ENCODE results near the gene NBEA. TPM values are rescaled to one million over a fixed set of nuclear protein-coding genes. Genes with fewer than 3 reads are reported as not detected.

Gene NBEA
- total RNA-seq, 1 donor from 2014 or later = 27.3 TPM

DNA sequence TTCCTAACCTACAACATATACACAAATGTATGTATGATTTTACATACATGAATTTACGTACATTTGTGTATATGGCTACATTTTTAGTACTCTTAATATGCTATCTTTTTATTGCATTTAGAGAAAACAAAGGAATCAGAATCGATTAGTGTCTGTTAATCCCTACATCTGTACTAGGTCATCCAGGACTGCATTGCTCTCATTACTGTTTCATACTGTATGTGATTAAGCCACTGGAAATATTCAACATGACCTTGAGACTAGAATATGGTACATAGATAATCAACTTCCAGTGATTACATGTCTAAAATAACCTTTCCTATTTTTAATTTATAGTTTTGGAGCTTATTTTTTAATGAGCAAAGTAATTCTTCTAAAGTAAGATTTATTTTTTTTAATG lies 539.7 kb downstream of the NBEA start:
- no peak for DNase-seq (ENCODE audit: low spot score)
- intact Hi-C loops (cut with DNase I) = no loop called here

DNA sequence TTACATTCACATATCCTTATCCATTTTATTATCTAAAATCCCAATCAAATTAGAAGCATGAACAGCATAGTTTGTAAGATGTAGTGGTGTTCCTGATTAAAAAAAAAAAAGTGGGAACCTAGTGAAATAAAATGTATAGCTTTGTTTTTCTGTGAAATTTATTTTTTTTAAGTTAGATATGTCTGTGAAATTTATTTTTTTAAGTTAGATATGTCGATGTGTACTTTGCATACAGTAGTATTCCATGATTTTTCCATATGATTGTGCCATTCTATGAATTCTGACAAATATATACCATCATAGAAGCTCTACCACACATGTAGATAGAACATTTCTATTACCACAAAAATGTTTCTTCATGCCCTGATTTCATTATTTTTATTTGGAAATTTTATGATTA lies 540.5 kb downstream of the NBEA start:
- no peak for DNase-seq (ENCODE audit: low spot score)

DNA sequence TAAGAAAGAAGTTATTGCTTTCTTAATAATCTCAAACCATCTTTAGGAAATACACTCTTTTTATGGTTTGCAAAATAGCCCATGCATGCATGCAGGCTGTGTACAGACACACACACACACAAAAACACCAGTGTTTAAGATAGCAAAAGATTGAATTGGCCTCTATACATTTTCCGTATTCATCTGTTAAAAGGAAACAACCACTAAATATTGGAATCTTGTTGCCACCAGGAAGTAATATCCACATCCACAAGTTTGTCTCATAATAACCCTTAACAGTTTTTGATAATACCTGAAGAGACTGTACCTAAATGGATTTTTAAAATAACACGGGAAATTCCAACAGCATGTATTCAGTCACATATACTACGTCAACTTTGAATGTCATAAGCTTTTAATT lies 541.7 kb downstream of the NBEA start:
- no peak for DNase-seq (ENCODE audit: low spot score)
- intact Hi-C loops (cut with DNase I) = no loop called here

More for the DNA sequence above, 540.5 kb downstream of the NBEA start:
- intact Hi-C loops (cut with DNase I) = no loop called here

DNA sequence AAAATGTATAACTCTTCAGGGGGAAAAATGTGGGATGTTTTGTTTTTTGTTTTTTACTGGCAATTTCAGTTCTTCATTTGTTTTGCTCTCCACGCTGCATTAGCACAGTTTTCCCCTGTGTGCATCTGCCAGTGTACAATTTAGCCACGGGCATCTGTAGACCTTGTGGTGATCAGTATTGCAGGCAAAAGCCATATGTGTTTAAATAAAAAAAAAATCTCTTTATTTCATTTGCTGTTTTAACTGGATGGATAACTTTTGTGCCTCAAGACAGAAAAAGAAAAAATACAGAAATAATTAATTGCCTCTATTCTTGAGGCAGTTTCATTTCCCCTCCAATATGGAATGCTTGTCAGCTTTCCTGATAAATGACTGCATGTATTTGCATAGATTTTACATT lies 542.3 kb downstream of the NBEA start:
- intact Hi-C loops (cut with DNase I) = no loop called here
- DNase-seq (ENCODE audit: low spot score) = no peak

DNA sequence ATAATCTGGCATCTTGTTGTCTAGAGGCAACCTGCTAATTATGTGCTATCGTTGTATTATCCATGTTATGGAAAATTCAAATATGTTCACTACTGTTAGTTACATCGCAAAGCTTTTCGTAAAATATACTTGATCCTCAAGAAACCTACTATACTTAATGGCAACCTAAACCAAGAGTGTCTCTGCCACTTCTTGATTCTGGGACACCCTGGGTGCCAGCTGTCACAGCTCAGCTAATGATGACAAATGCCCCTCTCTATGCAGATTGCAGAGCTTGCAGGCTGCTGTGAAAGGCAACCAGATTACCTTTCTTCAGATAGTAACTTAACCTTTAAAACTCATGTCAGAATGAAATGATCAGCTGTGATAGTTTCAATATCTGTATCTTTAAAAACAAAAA lies 543.4 kb downstream of the NBEA start:
- intact Hi-C loops (cut with DNase I) = no loop called here
- no peak for DNase-seq (ENCODE audit: low spot score)

DNA sequence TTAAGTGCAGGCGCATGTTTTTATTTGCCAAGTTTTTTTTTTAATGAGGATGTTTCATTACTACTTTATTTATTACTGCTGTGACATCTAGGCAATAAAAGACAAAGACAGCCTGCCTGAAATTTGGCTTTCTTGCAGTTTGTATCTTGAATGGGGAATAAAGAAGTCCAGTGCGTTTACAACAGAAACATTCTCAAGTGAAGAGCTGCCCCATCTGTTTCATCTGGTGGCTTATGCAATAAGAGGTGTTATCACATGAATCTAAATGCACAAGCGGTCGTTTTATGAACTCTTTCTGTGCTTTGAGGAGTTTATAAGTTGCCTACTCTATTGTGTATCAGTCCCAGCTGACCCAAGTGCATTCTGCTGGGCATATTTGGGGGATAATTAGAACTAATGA lies 547.0 kb downstream of the NBEA start:
- intact Hi-C loops (cut with DNase I) = no loop called here
- DNase-seq (ENCODE audit: low spot score) = no peak

DNA sequence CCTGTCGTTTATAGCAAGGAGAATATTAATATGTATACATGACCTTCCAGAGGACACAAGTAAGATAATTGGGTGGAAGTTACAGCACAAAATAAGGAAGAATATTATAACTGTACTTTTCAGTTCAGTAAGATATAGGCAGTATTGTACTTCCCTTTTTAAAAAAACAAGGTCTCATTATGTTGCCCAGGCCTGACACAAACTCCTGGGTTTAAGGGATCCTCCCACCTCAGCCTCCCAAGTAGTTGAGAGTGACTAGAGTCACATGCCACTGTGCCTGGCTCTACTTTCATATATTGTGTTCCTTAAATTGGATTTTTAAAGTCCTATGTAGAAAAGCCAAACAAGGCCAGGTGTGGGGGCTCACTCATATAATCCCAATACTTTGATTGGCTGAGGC lies 553.9 kb downstream of the NBEA start:
- intact Hi-C loops (cut with DNase I) = no loop called here
- no peak for DNase-seq (ENCODE audit: low spot score)

DNA sequence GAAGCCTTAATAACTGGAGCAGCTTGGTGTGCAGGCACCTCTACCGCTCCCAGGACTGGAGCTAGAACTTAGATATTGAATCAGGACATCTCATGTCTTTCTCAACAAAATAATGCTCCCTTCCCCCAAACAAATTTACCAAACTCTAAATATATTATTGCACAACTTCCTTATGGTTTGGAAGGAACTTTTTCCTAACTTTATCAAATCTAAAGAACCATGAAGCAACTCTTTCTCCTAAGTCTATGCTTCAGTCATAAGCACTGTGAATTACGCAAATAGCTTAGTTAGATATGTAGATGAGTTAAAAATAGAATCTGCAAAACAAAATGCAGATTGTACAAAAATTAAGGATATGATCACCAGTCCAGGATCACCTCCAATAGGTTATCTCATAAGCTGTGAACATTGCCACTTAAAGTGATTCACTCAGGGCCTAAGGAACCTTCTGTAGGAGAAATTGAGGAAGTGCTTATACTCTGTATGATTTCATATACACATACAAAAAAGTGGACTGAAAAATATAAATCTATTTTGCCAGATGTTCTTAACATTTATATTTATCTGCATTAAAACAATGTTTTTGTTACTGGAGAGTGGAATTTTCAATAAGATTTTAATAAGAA lies 554.8 kb downstream of the NBEA start:
- intact Hi-C loops (cut with DNase I) = no loop called here
- DNase-seq (ENCODE audit: low spot score) = no peak

DNA sequence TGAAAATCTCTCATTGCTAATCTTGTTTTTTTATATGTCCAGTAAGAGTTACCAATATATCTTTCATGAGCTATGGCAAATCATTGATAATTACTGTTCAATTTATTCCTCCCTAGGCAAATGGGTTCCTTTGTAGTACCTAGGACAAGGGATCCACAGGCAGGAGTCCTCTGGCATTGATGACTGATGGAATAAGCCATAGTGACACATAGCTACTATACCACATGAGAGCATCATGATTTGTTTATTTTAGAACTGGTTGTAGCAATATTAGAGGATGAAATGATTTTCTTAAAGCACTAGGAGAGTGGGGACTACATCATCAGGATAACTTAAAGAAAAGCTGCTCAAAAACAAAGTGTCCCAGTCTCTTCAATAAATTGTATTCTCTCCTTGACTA lies 556.2 kb downstream of the NBEA start:
- intact Hi-C loops (cut with DNase I) = no loop called here

DNA sequence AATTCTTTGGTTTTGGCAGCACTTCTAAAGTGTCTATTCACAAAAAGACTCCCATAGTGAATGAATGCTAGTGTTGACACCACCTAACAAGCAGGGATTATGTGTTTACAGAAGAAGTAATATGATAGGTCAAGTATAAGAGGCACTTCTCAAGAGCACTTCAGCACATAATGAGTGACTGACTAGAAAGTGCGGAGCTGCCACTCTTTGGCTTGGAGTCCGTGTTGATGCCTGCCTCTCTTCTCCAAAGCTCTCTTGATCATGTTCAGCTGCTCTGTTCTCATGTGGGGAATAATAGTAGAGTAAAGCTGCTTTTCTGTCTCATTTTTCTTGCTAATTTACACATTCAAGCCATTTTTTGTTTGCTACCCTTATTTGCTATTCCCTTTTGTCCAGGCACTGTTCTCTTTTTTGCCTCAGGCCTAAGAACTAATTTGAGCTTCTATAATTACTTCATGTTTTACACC lies 557.2 kb downstream of the NBEA start:
- intact Hi-C loops (cut with DNase I) = no loop called here
- no peak for DNase-seq (ENCODE audit: low spot score)

More for the DNA sequence above, 556.2 kb downstream of the NBEA start:
- DNase-seq (ENCODE audit: low spot score) = no peak

DNA sequence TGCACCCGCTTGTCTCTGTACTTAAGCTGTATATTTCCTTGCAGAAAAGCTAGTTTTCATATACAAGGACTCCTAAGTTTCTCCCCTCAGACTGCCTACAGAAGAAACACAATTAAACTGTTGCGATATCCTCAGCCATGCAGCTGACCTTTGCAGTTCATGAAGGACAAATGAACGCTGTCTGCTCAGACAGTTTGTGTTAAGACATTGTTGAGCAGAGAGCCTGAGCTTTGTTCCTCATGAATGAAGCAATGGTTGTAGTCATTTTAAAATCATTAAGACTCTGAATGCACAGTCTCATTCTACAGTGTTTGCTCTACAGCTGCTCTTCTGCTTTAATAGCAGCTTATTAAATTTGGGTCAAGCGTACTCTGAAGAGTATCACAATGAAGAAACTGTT lies 557.6 kb downstream of the NBEA start:
- intact Hi-C loops (cut with DNase I) = no loop called here
- DNase-seq (ENCODE audit: low spot score) = no peak

DNA sequence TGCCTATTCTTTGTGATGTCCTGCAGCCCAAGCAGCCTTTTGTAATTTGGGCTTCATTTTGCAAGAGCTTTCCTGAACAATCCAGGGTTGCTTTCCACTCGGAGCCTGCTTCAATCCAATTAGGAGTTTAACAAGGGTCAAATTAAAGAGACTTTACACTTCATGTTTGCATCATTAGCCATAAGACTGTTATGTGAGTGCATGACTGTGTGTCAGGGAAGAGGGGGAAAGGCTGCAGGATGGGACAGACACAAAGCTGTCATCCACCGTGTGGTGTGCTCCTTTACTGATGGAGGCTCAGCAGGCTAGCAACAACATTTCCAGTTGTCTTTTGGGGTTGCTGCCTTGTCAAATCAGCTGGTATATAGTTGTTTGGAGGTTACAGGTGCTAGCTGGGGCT lies 558.1 kb downstream of the NBEA start:
- intact Hi-C loops (cut with DNase I) = no loop called here

DNA sequence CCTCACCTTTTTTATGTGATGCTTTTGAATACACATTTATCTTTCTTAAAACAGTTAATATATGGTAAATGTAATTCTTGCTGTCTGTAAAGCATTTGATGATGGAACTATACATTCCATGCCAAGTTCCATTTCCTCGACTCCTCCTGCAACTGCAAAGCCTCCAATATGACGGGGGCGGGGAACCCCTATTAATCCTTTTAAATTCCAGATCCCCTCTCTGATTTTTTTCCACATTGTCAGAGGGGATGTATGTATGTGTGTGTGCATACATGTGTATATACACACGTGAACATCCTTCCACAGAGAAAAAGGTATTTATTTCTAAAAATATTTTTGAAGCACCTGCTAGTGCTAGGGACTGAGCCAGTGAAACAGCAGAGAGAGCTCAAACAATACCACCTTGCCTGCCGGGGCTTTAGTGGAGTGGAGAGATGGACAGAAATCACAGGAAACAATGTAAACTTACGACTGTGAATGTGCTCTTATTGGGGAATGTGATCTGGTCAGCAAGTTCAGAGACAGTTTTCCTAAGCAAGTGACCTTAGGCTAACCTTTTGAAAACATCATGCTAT lies 559.7 kb downstream of the NBEA start:
- intact Hi-C loops (cut with DNase I) = no loop called here
- no peak for DNase-seq (ENCODE audit: low spot score)

More for the DNA sequence above, 558.1 kb downstream of the NBEA start:
- DNase-seq (ENCODE audit: low spot score) = no peak

DNA sequence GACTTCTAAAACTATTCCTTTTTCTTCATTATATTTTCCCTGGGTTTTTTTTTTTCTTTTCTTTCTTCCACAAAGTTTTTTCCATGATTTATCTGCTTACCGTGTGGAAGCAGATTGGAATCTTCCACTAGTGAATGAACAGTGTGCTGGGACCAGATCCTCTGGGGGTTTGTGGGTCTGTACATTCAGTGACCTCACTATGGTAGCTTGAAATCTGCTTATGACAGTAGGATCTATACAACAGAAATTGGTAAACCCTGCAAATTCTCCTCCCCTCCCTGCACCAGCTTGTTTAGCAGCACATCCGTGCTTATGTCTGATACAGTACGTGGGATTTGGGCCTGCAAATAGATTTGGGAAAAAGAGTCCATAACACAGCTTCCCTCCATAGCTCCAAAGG lies 560.4 kb downstream of the NBEA start:
- intact Hi-C loops (cut with DNase I) = no loop called here
- no peak for DNase-seq (ENCODE audit: low spot score)

DNA sequence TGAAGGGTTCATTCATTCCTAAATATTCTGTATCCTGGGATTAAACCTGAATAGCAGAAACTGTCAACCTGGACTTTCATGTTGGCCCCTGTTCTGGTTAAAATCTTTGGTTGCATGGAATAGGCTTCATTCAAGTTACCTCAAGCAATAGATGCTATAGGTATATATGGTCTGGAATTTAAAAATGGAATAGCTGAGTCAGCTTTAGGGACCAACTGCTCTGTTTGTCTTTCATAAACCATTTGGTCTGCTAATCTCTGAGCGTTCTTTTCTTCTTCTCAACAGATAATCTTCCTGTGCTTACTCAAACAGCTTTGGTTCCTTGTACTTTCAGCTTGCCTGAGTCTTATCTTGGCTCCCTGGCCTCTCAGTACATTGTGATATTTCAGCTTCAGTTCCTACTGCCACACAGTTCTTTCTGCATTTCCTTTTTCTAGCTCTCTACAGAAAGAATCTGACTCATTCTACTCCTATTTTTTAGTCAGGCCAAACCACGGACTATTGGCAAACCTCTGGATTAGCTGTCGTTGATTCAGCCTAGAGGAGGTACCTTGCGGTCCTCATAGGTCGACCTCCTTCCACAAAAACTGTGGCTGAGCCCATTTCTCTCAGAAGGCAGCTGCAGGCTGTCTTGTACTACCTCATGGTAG lies 570.3 kb downstream of the NBEA start:
- intact Hi-C loops (cut with DNase I) = no loop called here
- no peak for DNase-seq (ENCODE audit: low spot score)

DNA sequence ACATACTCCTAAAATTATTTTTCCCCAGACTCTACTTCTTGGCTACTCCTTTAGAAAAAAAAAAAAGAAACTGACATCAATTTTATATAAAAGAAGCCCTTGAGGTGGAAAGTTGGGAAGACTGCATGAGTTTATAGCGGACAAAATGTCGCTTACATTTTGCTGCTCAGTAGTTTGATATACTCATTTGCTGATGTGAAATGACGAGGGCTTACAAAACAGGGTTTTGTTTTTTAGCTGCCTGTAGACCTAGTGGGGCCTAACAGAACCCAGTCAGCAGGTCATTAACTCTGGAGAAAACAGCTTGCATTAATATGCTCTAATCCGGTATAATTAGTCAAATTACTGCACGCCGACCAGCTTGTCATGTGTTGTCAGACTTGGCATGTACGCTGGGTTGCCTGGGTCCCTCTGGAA lies 572.0 kb downstream of the NBEA start:
- intact Hi-C loops (cut with DNase I) = no loop called here
- DNase-seq (ENCODE audit: low spot score) = no peak

DNA sequence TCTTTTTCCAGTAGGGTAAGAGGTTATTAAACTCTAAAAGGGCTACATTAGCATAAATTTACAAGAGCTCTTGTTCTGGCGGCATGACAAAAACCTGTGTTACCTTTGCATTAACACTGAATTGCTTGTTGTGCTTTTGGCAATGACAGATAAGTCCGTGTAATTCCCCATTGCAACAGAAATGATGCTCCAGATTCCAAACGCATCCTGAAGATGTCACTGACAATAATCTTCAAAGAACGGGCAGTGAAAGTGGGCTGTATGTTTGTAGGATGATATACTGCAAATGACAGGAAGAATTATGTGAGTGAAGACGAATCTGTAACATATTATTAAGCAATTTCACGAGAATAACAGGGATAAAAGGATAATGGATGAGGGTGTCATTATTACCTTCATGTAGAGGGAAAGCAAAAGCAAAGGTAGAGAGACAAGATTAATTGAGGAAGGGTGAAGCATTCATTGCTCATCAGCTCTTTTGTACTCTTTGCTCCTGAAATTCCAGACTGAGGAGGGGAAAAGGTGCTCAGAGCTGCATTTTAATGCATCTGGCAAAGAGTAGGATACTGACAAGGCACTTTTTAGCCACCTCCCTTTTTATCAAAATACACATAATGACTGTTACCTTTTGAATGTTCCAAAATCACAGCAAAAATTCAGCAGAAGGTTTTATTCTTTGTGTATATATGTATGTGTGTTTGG lies 572.9 kb downstream of the NBEA start:
- DNase-seq (ENCODE audit: low spot score) = no peak
- intact Hi-C loops (cut with DNase I) = no loop called here

DNA sequence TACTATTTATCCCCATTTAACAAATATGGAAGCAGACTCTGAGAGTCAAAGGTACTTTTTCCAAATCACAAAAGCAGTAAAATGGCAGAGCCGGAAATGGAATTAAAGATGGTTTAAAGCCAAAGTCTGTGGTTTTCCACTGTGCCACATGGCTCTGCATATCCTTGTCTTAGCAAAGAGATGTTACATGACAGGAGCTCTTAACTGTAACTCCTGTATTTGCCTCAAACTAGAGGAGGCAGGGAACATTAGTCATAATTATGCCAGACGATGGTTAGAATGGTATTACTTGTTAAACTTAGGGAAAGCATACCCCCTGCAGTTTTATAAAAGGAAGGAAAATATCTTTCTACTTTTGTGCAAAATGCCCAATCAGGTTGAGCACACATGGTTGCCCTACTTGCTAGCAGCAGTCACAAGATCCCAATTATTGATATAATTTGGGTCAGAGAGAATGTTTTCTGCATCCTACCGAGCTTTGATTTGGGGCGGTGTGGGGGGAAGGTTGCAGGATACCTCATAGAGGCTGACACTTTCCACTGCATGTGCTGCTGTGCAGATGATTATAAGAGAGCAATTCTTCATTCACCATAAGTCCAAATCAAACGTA lies 576.4 kb downstream of the NBEA start:
- intact Hi-C loops (cut with DNase I) = no loop called here
- no peak for DNase-seq (ENCODE audit: low spot score)

DNA sequence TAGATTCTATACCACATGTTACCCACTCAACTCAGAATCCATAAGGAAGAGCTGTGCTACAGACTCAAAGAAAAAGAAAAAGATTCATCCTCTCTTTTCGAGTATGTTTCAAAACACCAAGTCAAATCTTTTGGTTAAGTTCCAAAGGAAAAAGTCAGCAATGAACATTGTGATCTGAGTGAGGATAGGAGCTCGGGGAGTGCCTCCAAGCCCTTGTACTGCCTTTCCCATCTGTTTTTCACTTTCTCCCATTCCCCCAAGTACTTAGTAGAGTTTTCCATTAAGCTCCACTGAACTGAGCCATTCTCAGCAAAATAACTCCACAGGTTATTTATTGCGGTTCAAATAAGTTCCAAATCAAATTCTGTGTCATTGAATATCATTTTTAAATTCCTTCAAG lies 582.1 kb downstream of the NBEA start:
- intact Hi-C loops (cut with DNase I) = no loop called here
- no peak for DNase-seq (ENCODE audit: low spot score)

DNA sequence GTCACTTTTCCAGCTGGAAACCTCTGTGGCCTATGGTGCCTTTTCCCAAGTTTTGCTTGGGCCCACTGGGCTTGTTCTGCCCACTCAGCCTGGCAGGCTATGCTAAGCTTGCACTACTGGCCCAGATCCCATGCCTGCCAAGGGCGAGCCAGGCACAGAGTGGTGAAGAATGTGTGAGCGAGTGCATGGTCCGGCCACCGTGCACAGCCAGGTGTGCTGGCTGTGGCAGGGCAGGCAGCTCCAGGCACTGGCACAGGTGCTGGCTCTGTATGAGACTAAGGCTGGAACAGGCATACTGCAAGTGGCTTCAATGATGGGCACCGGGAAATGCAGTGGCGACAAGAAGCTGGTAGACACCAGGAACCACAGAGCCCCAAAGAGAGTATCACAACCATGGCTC lies 584.5 kb downstream of the NBEA start:
- no peak for DNase-seq (ENCODE audit: low spot score)

More for the DNA sequence above, 584.5 kb downstream of the NBEA start:
- intact Hi-C loops (cut with DNase I) = no loop called here

Measured in cardiac septum (tissue), 1 donor.